ENCODE data around the gene RABL6.
A peak's percentile ranks its signal among the peaks of the same experiment; 100 is the strongest.

RABL6 gene

GRCh38 chr9:136847088-136847825 lies 39.5 kb downstream of the RABL6 start (continued):
- TF ChIP-seq ZNF692 (tag by site-specific recombination; IDR thresholded peaks at IDR 0.05) (peak; percentile 71), KLF1 (tag by site-specific recombination; IDR thresholded peaks at IDR 0.05) (peak; percentile 63), ZNF560 (tag by site-specific recombination; IDR thresholded peaks at IDR 0.05; ENCODE audit: borderline replicate concordance) (peak; percentile 100), ZBTB11 (tag by site-specific recombination; conservative IDR thresholded peaks at IDR 0.05; ENCODE audit: low read depth) (0 out of 2 replicates have a peak, but pooled peaks have one; percentile 12), KLF16 (tag by site-specific recombination; IDR thresholded peaks at IDR 0.05) (0 out of 2 replicates have a peak, but pooled peaks have one; percentile 23), ZNF626 (tag by site-specific recombination; IDR thresholded peaks at IDR 0.05) (no peak)

GRCh38 chr9:136847826-136848392 lies 40.2 kb downstream of the RABL6 start:
- CTCF ChIA-PET: interaction anchor here (0.6 to 2.3 kb wide), 6 partner anchors 43 to 202 kb away, joined by 3 to 11 read pairs (median 4); partner anchors contain the start of gene LCN8
- Histone ChIP-seq H3K36me3 (ENCODE audit: control insufficient read depth in 2 of 2, insufficient read depth in 1 of 2, low read length in 2 of 2) (peaks cover 0 to 27% of the 10 kb centered on the region in 2 experiments; a peak in 1 of 3 replicates), H3K4me3 (ENCODE audit: low read depth, low read length) (peak overlapping the region; percentile 57), H3K27ac (ENCODE audit: extremely low read depth, low read depth, low read length) (peak overlapping the region; percentile 94), H3K4me1 (ENCODE audit: control insufficient read depth, insufficient read depth, low read length) (0 out of 2 replicates have a peak, but pooled peaks cover 4% of the 10 kb centered on the region), H3K9me3 (ENCODE audit: control insufficient read depth, insufficient read depth, low read depth, low read length) (no peaks in the 10 kb centered on the region)
- POLR2A ChIA-PET: interaction anchor here (0.6 to 2.0 kb wide), 19 partner anchors 8 to 393 kb away, joined by 3 to 17 read pairs (median 3); partner anchors contain the start of genes EDF1, PAXX, TRAF2 and TUBB4B
- peak; percentile 93 for TF ChIP-seq BCL11A (tag by site-specific recombination; IDR thresholded peaks at IDR 0.05; ENCODE audit: low read depth)
- TF ChIP-seq ZNF202 (tag by site-specific recombination; IDR thresholded peaks at IDR 0.05; ENCODE audit: borderline replicate concordance): no peak
- TF ChIP-seq, protein P1, sequence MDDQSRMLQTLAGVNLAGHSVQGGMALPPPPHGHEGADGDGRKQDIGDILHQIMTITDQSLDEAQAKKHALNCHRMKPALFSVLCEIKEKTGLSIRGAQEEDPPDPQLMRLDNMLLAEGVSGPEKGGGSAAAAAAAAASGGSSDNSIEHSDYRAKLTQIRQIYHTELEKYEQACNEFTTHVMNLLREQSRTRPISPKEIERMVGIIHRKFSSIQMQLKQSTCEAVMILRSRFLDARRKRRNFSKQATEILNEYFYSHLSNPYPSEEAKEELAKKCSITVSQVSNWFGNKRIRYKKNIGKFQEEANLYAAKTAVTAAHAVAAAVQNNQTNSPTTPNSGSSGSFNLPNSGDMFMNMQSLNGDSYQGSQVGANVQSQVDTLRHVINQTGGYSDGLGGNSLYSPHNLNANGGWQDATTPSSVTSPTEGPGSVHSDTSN (CRISPR knock-in tag; IDR thresholded peaks at IDR 0.05): 0 out of 2 replicates have a peak, but pooled peaks have one; percentile 15
- TF ChIP-seq ZNF701 (tag by site-specific recombination; IDR thresholded peaks at IDR 0.05): 0 out of 2 replicates have a peak, but pooled peaks have one; percentile 13
- TF ChIP-seq SP2 (tag by site-specific recombination; IDR thresholded peaks at IDR 0.05): peak; percentile 88
- peak; percentile 42; the same call in 1 of the 2 replicates for TF ChIP-seq ZBTB48 (tag by site-specific recombination; IDR thresholded peaks at IDR 0.05)
- TF ChIP-seq ZNF433 (tag by site-specific recombination; IDR thresholded peaks at IDR 0.05; ENCODE audit: low read depth): no peak
- no peak for TF ChIP-seq ZNF280D (tag by site-specific recombination; IDR thresholded peaks at IDR 0.05)
- TF ChIP-seq ZSCAN16 (tag by site-specific recombination; IDR thresholded peaks at IDR 0.05): no peak
- no peak for TF ChIP-seq TSHZ1 (tag by site-specific recombination; IDR thresholded peaks at IDR 0.05; ENCODE audit: borderline replicate concordance)
- no peak for TF ChIP-seq ZNF19 (tag by site-specific recombination; IDR thresholded peaks at IDR 0.05; ENCODE audit: low read depth)
- 0 out of 2 replicates have a peak, but pooled peaks have one; percentile 14 for TF ChIP-seq OVOL3 (tag by site-specific recombination; IDR thresholded peaks at IDR 0.05)
- TF ChIP-seq, protein P2, sequence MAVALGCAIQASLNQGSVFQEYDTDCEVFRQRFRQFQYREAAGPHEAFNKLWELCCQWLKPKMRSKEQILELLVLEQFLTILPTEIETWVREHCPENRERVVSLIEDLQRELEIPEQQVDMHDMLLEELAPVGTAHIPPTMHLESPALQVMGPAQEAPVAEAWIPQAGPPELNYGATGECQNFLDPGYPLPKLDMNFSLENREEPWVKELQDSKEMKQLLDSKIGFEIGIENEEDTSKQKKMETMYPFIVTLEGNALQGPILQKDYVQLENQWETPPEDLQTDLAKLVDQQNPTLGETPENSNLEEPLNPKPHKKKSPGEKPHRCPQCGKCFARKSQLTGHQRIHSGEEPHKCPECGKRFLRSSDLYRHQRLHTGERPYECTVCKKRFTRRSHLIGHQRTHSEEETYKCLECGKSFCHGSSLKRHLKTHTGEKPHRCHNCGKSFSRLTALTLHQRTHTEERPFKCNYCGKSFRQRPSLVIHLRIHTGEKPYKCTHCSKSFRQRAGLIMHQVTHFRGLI (tag by site-specific recombination; IDR thresholded peaks at IDR 0.05): 0 out of 2 replicates have a peak, but pooled peaks have one; percentile 40
